SH-SY5Y (cell line): ENCODE data around the gene RASL11A.

ENCODE experiments used
- GATA2 ChIP-seq: IDR thresholded peaks from 2 replicates; pipeline ENCODE4 v1.6.1; 2011; ENCODE audit warnings: mild to moderate bottlenecking, low read depth, low read length
- GATA3 ChIP-seq: IDR thresholded peaks from 2 replicates; pipeline ENCODE4 v1.6.1; 2011; ENCODE audit warnings: low read depth, mild to moderate bottlenecking, low read length, moderate library complexity

Gene RASL11A

DNA sequence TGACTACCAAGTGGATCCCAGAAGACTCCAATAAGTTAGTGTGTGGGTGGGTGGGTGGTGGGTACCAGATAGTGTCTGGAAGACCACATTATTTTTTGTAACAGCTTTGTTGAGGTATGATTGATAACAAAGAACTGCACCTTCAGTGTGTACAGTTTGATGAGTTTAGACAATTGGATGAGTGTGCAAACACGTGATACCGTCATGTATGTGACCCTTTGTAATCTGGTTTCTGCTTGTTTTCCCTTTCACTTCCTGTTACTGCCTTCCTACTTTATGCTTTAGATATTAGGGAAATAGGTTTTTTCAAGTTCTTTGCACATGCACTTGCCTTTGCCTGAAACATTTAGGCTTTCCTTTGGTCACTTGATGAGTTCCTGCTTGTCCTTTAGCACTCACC lies 10.8 kb upstream of the RASL11A start:
- TF ChIP-seq GATA2 (no peak), GATA3 (no peak)

DNA sequence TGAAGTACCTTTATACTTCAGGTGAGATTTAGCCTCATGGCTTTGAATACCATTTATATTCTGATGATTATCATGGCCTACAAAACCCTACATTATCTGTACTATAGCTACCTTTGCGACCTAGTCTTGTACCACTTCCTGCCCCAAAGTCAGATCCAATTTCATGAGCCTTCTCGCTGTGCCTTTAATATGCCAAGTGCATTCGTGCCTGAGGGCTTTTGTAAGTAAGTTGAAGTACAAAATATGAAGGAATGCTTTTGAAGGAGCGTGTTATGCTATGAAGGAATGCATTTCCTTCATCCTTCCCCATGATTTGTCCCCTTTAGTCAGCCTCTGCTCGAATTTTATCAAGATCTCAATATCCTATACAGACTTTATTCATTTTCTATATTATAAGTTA lies 9.2 kb upstream of the RASL11A start:
- TF ChIP-seq GATA2 (no peak), GATA3 (no peak)

DNA sequence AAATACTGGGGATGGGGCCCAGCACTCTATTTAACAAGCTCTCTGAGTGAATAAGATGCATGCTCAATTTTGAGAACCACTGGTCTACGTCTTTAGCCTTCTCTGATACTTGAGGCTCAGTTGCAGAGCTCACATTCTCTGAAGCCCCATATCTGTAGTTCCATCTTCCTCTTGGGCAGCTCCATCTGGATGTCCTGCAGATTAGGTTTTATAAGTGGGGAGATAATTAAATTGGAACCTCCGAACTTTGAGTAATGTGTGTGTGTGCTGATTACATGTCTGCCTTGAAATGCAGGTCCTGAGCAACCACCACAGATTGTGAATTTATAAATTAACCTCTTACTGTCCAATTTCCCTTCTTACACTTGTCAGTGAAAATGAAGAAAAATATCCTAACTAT lies 7.2 kb upstream of the RASL11A start:
- peak; percentile 95 for TF ChIP-seq GATA2
- TF ChIP-seq GATA3: peak; percentile 91

DNA sequence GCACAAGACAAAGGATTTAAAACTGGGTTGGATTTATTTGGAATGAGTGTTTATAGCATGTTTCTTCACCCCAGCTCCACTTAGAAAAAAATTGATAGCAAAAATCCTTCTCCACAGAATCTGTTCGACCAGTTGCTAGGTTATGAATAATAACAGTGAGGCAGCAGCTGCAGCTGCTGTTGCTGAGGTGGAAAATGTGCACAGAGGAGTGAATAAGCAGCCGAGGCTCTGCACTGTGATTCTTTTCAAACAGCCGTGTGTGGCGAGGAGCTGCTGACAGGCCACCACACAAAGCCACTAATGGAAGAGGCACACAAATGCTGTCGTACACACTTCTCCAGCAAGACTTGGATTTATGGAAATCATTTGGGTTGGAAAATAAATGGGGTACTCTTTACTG lies 6.4 kb upstream of the RASL11A start:
- TF ChIP-seq GATA3: no peak
- no peak for TF ChIP-seq GATA2

DNA sequence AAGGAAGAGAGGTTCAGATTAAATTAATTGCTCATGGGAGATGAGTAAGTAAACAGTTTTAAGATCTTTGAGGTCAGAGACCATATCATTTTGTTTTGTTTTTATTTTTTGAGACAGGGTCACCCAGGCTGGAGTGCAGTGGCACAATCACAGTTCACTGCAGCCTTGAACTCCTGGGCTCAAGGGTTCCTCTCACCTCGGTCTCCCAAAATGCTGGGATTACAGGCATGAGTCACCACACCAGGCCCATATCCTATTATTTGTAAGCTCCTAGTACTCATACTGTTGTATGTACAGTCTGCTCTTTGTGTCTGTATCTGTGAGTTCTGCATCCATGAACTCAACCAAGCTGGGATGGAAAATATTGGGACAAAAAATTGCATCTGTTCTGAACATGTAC lies 6.0 kb upstream of the RASL11A start:
- TF ChIP-seq GATA2: no peak
- no peak for TF ChIP-seq GATA3

DNA sequence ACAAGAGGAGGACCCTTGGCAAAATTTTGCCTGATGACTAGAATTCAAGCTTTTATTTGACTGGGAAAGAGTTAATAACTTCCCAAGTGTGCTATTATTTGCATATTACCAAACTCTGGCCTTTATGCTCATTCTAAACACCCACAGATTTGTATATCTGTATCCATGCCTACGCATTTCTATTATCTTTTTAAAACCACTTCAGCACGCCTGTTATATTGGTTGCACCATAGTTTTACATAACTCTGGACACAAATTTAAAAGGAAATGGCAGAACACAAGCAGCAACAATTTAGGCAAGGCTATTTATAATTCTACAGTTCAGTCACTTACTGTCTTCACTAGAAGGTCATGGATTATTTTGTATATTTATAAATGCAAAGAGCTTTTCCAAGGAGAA lies 3.7 kb upstream of the RASL11A start:
- TF ChIP-seq GATA2 (no peak), GATA3 (no peak)

DNA sequence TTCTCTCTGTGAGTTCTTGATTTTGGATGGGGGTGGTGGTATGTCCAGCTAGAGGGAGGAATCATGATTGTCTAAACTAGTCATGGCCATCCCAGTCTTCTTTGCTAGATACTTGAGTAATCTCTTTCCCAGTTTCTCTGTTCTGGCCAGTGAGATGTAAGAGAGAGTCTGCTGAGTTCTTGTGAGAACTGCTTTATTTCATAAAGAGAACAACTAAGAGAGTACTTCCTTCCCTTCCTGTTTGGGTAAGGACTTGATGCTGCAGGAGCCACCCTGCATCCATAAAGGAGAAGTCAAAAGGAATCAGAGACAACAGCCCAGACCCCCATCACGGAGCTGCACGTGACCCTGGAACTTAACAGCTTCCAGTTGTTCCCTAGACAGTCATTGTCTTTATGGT lies 3.0 kb upstream of the RASL11A start:
- TF ChIP-seq GATA2 (no peak), GATA3 (no peak)

DNA sequence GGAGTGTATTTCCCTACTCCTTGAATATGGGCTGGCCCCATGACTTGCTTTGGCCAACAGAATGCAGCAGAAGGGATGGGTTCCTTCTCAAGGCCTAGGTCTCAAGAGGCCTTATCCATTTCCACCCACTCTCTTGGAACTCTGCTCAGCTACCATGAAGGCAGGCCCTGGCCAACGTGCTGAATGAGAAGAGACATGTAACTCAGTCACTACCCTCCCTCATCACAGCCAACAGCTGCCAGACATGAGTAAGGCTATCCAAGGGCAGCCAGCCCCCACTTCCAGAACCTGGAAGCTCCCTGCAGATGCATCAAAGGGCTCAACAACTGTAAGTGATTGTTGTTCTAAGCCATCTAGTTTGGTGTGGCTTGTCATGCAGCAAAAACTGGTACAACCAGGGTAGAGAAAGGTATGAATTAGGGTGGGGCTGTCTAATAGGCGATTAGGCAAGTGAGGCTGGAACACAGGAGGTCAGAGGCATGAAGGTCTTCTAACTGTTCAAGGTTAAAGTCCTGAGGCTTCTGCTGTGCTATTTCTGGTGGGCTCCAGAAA lies 1.4 kb upstream of the RASL11A start:
- TF ChIP-seq GATA2 (no peak), GATA3 (no peak)

DNA sequence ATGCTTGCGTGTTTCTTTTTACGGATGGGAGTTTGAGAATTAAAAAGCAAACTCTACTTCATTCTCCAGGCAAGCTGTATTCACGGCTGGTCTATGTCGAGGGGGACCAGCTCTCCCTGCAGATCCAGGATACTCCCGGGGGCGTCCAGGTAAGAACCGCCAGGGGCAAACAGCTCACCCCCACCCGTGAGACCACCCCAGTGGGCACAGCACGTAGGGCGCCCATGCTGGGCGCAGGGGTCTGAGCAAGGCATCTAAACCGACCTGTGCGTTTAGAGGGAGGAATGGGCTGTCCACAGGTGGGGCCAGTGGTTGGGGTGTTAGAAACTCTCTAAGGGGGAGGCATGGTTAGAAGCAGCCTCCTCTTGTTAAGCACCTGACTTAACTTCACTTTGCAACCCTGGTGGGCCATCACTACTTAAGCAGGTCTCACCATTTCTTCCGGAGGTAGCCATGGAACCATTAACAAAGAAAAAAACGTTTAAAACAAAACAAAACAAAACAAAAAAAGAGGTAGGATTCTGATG lies 1.0 kb downstream of the RASL11A start:
- no peak for TF ChIP-seq GATA2
- TF ChIP-seq GATA3: no peak

DNA sequence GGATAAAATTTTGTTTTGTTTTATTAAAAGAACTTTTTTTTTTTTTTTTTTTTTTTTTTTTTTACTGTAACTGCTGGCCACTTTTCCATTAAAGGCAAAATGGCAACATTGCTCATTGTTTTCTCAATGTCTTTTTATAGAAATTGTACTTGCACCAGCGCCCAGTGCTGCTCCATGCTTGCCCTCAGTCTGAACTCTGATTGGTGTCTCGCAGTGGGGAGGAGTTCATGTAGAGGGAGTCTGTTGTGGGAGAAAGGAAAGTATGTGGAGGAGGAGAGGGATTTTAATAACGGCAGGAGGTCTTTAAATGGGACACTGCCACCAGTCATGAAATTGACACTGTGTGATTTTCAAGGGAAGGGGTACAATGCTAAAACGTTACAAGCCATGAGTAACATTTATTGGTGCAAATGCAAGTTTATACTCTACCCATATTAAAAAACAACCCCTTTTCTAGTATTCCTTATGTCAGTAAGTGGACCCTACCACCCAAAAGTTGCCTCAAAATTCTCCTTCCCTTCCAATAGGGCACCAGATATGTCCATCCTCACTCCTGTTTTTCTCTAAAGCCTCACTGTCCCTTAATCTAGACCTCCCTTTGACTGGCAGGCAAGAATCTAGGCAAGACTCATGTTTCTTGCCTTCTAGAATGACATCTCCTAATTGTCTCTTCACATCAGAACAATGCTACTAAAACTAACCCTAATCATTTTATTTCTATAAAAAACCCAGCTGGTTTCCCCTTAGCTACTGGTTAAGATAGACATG lies 3.2 kb downstream of the RASL11A start:
- TF ChIP-seq GATA2 (no peak), GATA3 (no peak)

DNA sequence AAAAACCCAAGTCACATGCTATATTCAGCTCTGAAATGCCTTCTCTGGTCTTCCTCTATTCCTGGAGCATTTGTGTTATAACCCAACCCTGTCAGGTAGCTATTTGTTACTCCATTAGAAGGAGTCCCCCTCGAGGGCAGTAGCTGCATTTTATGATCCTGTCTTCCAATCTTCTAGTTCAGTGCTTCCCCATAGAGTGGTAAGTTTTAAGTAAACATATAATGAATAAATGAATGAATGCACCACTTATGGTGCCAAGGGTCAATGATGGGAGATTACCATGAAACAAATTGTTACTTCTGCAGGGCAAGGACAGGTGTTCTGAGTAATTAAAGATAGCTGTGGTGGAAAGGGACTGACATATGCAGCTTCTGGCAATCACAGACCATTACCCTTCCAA lies 4.0 kb downstream of the RASL11A start:
- TF ChIP-seq GATA2 (no peak), GATA3 (no peak)

DNA sequence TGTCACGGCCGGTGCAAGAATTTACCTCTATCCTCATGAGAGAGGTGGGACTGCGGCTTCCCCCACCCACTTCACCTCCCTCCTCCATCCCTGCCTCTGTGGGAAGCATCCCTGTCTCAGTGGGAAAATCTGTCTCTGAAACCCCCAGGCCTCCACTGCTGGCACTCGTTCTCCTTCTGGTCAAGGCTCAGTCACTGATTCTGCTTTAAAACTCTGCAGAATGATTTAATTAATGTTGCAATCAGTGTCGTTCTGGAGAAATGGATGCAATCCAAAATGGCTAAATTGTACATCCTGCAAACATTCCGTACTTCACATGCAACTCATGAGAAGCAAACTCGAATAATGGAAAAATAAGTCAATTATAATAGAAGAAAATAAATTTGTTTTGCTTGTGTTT lies 5.6 kb downstream of the RASL11A start:
- no peak for TF ChIP-seq GATA3
- no peak for TF ChIP-seq GATA2

DNA sequence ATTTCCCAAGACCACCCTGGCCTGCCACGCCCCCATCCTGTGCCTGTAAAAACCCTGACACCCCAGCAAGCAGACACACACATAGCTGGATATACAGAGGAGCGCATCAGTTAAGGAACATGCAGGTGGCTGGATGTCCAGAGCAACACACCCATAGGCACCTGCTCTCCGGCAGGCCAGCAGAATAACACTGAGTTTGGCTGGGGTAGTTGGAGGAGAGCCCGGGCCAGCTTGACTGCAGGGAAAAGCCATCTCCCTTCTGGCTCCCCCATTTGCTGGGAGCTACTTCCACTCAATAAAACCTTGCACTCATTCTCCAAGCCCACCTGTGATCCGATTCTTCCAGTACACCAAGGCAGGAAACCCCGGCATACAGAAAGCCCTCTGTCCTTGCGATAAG lies 8.9 kb downstream of the RASL11A start:
- TF ChIP-seq GATA2 (no peak), GATA3 (no peak)

DNA sequence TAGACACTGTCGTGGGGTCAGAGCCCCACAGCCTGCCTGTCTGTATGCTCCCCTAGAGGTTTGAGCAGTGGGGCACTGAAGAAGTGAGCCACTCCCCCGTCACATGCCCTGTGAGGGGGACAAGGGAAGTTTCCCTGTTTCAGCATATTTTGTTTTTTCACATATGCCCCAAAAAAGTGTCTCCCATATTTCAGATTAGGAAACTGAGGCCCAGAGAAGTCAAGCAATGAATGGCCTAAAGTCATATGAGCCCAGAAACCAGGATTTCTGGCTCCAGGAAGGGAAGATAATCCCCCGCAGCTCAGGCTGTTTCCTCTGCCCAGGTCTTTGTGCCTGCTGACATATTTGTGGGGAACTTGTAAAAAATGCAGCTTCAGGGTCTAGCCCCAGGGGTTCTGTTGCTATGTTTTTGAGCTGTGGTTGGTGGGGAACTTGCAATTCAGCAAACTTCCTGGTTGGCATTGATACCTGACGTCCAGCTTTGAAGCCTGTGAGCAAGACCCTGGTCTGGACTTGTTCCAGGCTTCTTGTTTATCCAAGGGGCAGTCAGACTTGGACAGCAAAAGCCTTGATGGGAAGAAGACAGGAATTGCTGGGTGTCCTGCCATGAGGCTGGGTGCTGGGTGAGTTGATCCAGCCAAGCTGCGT lies 9.5 kb downstream of the RASL11A start:
- TF ChIP-seq GATA3 (no peak), GATA2 (no peak)

DNA sequence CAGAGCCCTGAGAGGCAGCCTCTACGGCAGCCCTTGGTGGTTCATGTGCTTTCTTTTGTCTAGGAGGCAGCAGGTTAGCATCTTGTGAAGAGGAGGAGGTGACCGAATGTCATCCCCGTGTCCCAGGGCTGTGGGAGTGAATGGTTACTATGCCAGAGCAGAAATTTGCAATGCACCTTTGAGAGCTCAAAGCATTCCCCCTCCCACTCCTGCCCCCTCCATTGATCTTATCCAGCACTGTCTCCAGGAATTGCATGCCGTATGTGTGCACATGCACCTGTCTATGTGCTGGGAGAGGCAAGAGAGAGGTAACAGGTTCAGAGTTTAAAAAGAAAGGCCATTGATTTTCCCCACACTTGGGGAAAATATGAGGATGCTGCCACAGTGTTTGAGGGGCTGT lies 10.2 kb downstream of the RASL11A start:
- TF ChIP-seq GATA2: no peak
- TF ChIP-seq GATA3: no peak

DNA sequence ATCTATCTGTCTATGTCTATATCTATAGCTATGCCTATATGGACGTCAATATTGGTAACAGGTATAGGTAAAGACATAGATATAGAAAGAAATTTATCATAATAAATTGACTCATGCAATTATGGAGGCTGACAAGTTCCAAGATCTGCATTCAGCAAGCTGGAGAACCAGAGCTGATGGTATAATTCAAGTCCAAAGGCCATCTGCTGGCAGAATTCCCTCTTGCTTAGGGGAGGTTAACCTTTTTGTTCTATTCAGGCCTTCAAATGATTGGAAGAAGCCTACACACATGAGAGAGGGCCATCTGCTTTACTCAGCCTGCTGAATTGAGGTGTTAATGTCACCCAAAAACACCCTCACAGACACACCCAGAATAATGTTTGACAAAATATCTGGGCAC lies 10.8 kb downstream of the RASL11A start:
- no peak for TF ChIP-seq GATA2
- TF ChIP-seq GATA3: no peak
